Astrocyte (in vitro differentiated cells and primary cell): ENCODE results near the gene METTL22. TPM values are rescaled to one million over a fixed set of nuclear protein-coding genes. Genes with fewer than 3 reads are reported as not detected.

Experiments
- DNase-seq: peaks from one replicate; pipeline ENCODE4 v3.0.0-alpha.2; 2010; ENCODE audit warnings: low read depth
- FAIRE-seq: peaks from 2 replicates; lab custom pipeline; 2011; peaks lifted over from hg19 to GRCh38; lab: Jason Lieb, UNC
- H2AFZ ChIP-seq: 2 replicates; pipeline ENCODE4 v1.6.0; 2012; ENCODE audit warnings: low read depth, low read length, inconsistent platforms
- H3K27ac ChIP-seq: 2 replicates; pipeline ENCODE4 v1.5.1; 2011; ENCODE audit warnings: low read depth, low read length, inconsistent platforms
- H3K27me3 ChIP-seq: 2 replicates; pipeline ENCODE4 v1.6.0; 2011; ENCODE audit warnings: low read length, inconsistent platforms; ENCODE audit not compliant: insufficient read depth
- H3K36me3 ChIP-seq: 2 replicates; pipeline ENCODE4 v1.5.1; 2011; ENCODE audit warnings: low read length, inconsistent platforms; ENCODE audit not compliant: insufficient read depth
- H3K4me1 ChIP-seq: 2 replicates; pipeline ENCODE4 v1.5.1; 2011; ENCODE audit warnings: low read length, inconsistent platforms; ENCODE audit not compliant: insufficient read depth
- H3K4me2 ChIP-seq: 2 replicates; pipeline ENCODE4 v1.6.0; 2012; ENCODE audit warnings: low read length, inconsistent platforms
- H3K4me3 ChIP-seq: 2 replicates; pipeline ENCODE4 v1.5.1; 2011; ENCODE audit warnings: low read depth, mild to moderate bottlenecking, low read length, inconsistent platforms; ENCODE audit not compliant: insufficient read depth
- H3K79me2 ChIP-seq: 2 replicates; pipeline ENCODE4 v1.6.0; 2012; ENCODE audit warnings: mild to moderate bottlenecking, low read length, inconsistent platforms; ENCODE audit not compliant: insufficient read depth
- H3K9ac ChIP-seq: 2 replicates; pipeline ENCODE4 v1.6.0; 2012; ENCODE audit warnings: mild to moderate bottlenecking, low read length, inconsistent platforms
- H3K9me3 ChIP-seq: 2 replicates; pipeline ENCODE4 v1.5.1; 2012; ENCODE audit warnings: low read depth, mild to moderate bottlenecking, low read length, inconsistent platforms; ENCODE audit not compliant: insufficient read depth
- H4K20me1 ChIP-seq: 2 replicates; pipeline ENCODE4 v1.6.0; 2012; ENCODE audit warnings: low read length, inconsistent platforms; ENCODE audit not compliant: insufficient read depth
- H3K27ac Mint-ChIP-seq: one replicate; pipeline ENCODE4 v1.8.0; 2021; ENCODE audit warnings: mild to moderate bottlenecking, mixed read lengths; ENCODE audit not compliant: unreplicated experiment
- H3K27me3 Mint-ChIP-seq: one replicate; pipeline ENCODE4 v1.8.0; 2021; ENCODE audit warnings: low read depth, mixed read lengths; ENCODE audit not compliant: unreplicated experiment
- H3K36me3 Mint-ChIP-seq: one replicate; pipeline ENCODE4 v1.8.0; 2021; ENCODE audit warnings: low read depth, mixed read lengths; ENCODE audit not compliant: unreplicated experiment
- H3K4me1 Mint-ChIP-seq: one replicate; pipeline ENCODE4 v1.8.0; 2021; ENCODE audit warnings: low read depth, mixed read lengths; ENCODE audit not compliant: unreplicated experiment
- H3K4me3 Mint-ChIP-seq: one replicate; pipeline ENCODE4 v1.8.0; 2021; ENCODE audit warnings: mild to moderate bottlenecking, moderate library complexity, mixed read lengths; ENCODE audit not compliant: unreplicated experiment
- H3K9me3 Mint-ChIP-seq: one replicate; pipeline ENCODE4 v1.8.0; 2021; ENCODE audit warnings: mild to moderate bottlenecking, mixed read lengths; ENCODE audit not compliant: unreplicated experiment
- EZH2 ChIP-seq: IDR thresholded peaks from 2 replicates; pipeline ENCODE4 v1.6.1; 2012; ENCODE audit warnings: mild to moderate bottlenecking, low read length, inconsistent platforms; ENCODE audit not compliant: insufficient read depth
- total RNA-seq: library from RNA; stranded (reverse); gene quantifications from 2 replicates; pipeline ENCODE4 v1.2.1, GENCODE V29; 2021
- TF ChIP-seq, protein P1 (sequence below): IDR thresholded peaks from 2 replicates; pipeline ENCODE4 v1.5.1; 2011; ENCODE audit warnings: low read depth, mild to moderate bottlenecking, inconsistent platforms, low read length, moderate library complexity; ENCODE audit not compliant: insufficient read depth

Gene METTL22
- total RNA-seq, 1 donor from 2014 or later, result 37.7 TPM

GRCh38 chr16:8661703-8662102 lies 40.2 kb downstream of the METTL22 start:
- Histone ChIP-seq H2AFZ (no peak overlapping the region), H3K79me2 (no peaks in the 10 kb centered on the region), H3K9me3 (no peaks in the 10 kb centered on the region), H3K4me1 (no peaks in the 10 kb centered on the region), H3K4me3 (no peak overlapping the region), H3K9ac (no peak overlapping the region), H3K4me2 (no peak overlapping the region), H4K20me1 (no peaks in the 10 kb centered on the region), H3K27me3 (peaks cover 13% of the 10 kb centered on the region), H3K27ac (no peak overlapping the region), H3K36me3 (no peaks in the 10 kb centered on the region)
- TF ChIP-seq EZH2, result no peak
- TF ChIP-seq, protein P1, sequence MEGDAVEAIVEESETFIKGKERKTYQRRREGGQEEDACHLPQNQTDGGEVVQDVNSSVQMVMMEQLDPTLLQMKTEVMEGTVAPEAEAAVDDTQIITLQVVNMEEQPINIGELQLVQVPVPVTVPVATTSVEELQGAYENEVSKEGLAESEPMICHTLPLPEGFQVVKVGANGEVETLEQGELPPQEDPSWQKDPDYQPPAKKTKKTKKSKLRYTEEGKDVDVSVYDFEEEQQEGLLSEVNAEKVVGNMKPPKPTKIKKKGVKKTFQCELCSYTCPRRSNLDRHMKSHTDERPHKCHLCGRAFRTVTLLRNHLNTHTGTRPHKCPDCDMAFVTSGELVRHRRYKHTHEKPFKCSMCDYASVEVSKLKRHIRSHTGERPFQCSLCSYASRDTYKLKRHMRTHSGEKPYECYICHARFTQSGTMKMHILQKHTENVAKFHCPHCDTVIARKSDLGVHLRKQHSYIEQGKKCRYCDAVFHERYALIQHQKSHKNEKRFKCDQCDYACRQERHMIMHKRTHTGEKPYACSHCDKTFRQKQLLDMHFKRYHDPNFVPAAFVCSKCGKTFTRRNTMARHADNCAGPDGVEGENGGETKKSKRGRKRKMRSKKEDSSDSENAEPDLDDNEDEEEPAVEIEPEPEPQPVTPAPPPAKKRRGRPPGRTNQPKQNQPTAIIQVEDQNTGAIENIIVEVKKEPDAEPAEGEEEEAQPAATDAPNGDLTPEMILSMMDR, result no peak
- Mint-ChIP-seq H3K4me3 (no peak overlapping the region), H3K9me3 (no peaks in the 10 kb centered on the region), H3K27me3 (peaks cover 16% of the 10 kb centered on the region), H3K4me1 (no peaks in the 10 kb centered on the region), H3K27ac (no peak overlapping the region), H3K36me3 (no peaks in the 10 kb centered on the region)
- no peak for FAIRE-seq
- DNase-seq, result no peak

DNA sequence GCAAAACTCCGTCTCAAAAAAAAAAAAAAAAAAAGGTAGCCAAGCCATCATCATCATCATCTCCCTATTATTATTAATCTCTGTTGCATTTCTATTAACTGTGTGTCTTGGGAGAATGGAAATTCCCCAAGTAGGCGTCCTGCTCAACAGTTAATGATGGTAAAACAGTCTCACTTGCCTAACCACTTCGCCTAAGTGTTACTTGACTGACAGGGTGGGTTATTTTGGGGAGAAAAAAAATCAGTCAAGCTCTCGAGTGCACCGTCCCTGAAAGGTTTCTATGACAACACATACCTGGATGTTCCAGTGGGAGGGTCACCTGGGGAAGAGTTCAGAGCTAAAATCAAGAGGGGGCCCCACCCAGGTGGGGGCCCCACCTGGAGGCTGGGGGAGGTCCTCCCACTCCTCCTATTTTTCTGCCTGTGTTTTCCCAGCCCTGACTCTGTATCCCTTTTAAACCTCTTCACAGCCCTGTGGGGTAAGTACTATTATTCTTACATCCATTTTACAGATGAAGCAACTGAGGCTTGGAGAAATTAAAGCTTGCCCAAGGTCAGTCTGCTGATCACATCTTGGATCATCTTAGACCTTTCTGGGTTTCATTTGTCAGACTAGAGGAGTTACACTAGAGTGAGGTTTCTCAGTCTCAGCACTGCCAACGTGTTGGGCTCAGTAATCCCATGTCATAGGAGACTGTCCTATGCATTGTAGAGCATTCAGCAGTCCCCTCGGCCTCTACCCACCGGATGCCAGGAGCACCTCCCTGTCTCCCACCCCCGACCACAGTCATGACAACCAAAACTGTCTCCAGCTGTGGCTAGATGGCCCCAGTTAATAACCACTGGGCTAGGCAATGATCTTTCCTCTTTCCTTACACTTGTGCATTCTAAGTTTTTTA lies 41.9 kb downstream of the METTL22 start:
- Histone ChIP-seq H3K4me1 (no peaks in the 10 kb centered on the region), H3K27me3 (peaks cover 3% of the 10 kb centered on the region), H3K36me3 (no peaks in the 10 kb centered on the region), H4K20me1 (no peaks in the 10 kb centered on the region), H3K4me3 (no peak overlapping the region), H3K4me2 (no peak overlapping the region), H3K9ac (no peak overlapping the region), H3K27ac (no peak overlapping the region), H2AFZ (no peak overlapping the region), H3K79me2 (no peaks in the 10 kb centered on the region), H3K9me3 (no peaks in the 10 kb centered on the region)
- no peaks in the 10 kb centered on the region for H3K4me1 Mint-ChIP-seq
- no peak for FAIRE-seq
- no peak overlapping the region for H3K27ac Mint-ChIP-seq
- H3K27me3 Mint-ChIP-seq, result peaks cover 18% of the 10 kb centered on the region
- H3K36me3 Mint-ChIP-seq, result peaks cover 3% of the 10 kb centered on the region
- H3K9me3 Mint-ChIP-seq, result no peaks in the 10 kb centered on the region
- TF ChIP-seq, protein P1, result no peak
- TF ChIP-seq EZH2, result no peak
- H3K4me3 Mint-ChIP-seq, result no peak overlapping the region
- no peak for DNase-seq

DNA sequence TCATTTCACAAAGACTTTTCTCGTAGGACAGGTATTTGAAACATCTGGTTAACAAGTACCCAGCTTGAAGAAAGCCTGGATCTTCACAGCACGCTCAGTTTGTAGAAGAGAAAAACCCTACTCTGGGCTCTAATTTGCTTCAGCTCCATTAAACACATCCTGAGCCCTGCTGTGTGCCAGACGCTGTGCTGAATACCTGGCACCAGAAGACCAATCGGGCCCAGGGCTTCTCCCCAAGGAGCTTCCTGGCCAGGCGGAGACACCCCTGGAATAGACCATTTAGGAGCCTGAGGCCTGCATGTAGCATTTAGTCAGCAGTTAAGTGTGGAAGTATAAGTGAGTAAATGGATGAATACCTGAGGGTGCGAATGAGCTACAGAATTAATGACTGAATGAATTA lies 44.0 kb downstream of the METTL22 start:
- no peak for DNase-seq
- Histone ChIP-seq H3K79me2 (no peaks in the 10 kb centered on the region), H3K27me3 (peaks cover 2% of the 10 kb centered on the region), H3K27ac (no peak overlapping the region), H3K4me1 (no peaks in the 10 kb centered on the region), H3K4me3 (no peak overlapping the region), H3K9ac (no peak overlapping the region), H2AFZ (no peak overlapping the region), H3K9me3 (no peaks in the 10 kb centered on the region), H3K36me3 (no peaks in the 10 kb centered on the region), H4K20me1 (no peaks in the 10 kb centered on the region), H3K4me2 (no peak overlapping the region)
- H3K4me1 Mint-ChIP-seq, result no peaks in the 10 kb centered on the region
- no peak overlapping the region for H3K27ac Mint-ChIP-seq
- FAIRE-seq, result no peak
- peaks cover 3% of the 10 kb centered on the region for H3K36me3 Mint-ChIP-seq
- TF ChIP-seq, protein P1, result no peak
- TF ChIP-seq EZH2, result no peak
- no peaks in the 10 kb centered on the region for H3K9me3 Mint-ChIP-seq
- peaks cover 17% of the 10 kb centered on the region for H3K27me3 Mint-ChIP-seq
- no peak overlapping the region for H3K4me3 Mint-ChIP-seq
